Measurements from ENCODE around the gene FBXW5. TPM values are rescaled to one million over a fixed set of nuclear protein-coding genes. Genes with fewer than 3 reads are reported as not detected.

Gene FBXW5
- total RNA-seq, 2 donors from 2014 or later, result 162 to 174 TPM

DNA sequence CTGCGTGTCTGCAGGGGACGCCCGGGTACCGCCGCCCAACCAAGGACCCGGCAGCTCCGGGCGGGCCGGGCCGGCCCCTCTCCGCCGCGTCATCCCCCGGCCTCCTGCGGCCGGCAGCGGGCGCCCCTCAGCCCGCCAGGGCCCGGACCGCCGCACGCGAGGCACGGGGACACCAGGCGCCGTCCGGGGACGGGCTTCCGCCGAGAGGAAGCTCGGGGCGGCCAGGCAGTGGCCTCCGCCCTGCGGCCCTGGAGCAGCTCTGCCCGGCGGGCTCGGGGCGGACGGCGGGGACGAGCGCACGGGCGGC, 373 bp downstream of the FBXW5 start:
- peak overlapping the region; percentile 84 to 93 for H3K9ac ChIP-seq (ENCODE audit: low read depth in 2 of 2, low read length in 2 of 2)
- H3K4me1 ChIP-seq, result peaks cover 10% of the 10 kb centered on the region
- no peaks in the 10 kb centered on the region for H3K9me3 ChIP-seq
- H3K27me3 ChIP-seq, result no peaks in the 10 kb centered on the region
- H3K36me3 ChIP-seq, result peaks cover 26% of the 10 kb centered on the region
- intact Hi-C loops (cut with DNase I), result loop anchor here (2.0 kb wide), 1 partner anchor 85 kb away; the partner anchor contains the start of gene ABCA2
- DNase-seq, result no peak
- TF ChIP-seq CTCF (IDR thresholded peaks at IDR 0.05), result no peak
- H3K4me3 ChIP-seq, result peak overlapping the region; percentile 99
- peak overlapping the region; percentile 87 for H3K27ac ChIP-seq

DNA sequence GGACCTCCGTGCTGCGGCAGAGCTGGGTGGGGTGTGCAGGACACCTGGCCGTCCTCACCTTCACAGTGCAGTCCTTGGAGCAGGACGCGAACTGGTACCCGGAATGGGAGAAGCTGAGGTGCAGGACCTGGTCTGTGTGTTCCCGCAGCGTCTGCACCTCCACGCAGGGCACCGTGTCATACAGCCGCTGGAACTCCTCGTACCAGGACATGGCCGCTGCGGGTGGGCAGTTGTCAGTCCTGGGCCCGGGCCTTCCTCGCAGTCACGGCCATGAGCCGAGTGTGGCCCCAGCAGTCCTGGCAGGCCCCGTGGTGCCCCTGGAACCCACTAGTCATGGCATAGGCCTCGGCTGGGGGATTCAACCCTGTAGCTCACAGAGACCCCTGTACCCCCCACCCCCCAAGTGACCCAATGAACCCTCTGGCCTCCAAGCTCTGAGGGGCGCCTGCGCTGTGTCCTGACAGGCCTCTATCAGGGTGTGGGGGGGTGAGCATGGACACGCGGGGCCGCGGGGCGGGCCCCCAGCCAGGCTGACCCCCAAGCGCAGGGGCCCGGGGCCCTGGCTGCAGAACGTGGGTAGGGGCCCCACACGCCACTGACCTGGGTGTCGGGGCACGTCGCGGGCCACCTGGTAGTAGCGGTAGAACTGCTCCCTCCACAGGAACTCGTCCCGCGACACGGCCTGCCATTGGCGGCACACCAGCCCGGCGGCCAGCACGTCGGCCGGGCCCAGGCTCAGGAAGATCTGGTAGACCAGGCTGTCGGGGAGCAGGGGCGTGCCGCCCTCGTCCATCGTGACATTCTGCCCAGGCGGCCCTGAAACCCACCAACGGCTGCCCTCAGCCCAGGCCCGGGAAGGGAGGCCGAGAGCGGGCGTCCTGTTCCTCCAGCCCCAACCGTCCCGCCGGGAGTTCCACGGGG, 987 bp downstream of the FBXW5 start:
- H3K27me3 ChIP-seq, result no peaks in the 10 kb centered on the region
- peak overlapping the region; percentile 84 to 93 for H3K9ac ChIP-seq (ENCODE audit: low read depth in 2 of 2, low read length in 2 of 2)
- intact Hi-C loops (cut with DNase I), result loop anchor here (2.0 kb wide), 1 partner anchor 85 kb away; the partner anchor contains the start of gene ABCA2
- no peaks in the 10 kb centered on the region for H3K9me3 ChIP-seq
- peak overlapping the region; percentile 99 for H3K4me3 ChIP-seq
- peaks cover 10% of the 10 kb centered on the region for H3K4me1 ChIP-seq
- TF ChIP-seq CTCF (IDR thresholded peaks at IDR 0.05), result no peak
- peak; percentile 48 for DNase-seq
- peaks cover 26% of the 10 kb centered on the region for H3K36me3 ChIP-seq
- peak overlapping the region; percentile 87 for H3K27ac ChIP-seq

- Histone ChIP-seq H3K9ac (ENCODE audit: low read depth in 2 of 2, low read length in 2 of 2) (peak overlapping the region in 1 of 2 donors; percentile 93), H3K4me3 (peak overlapping the region; percentile 99), H3K4me1 (peaks cover 7% of the 10 kb centered on the region), H3K9me3 (no peaks in the 10 kb centered on the region), H3K27me3 (no peaks in the 10 kb centered on the region), H3K27ac (no peak overlapping the region), H3K36me3 (peaks cover 26% of the 10 kb centered on the region)
- TF ChIP-seq CTCF (IDR thresholded peaks at IDR 0.05), result no peak
- intact Hi-C loops (cut with DNase I), result no loop called here
- DNase-seq, result no peak
Measured at GRCh38 chr9:136942881-136943230, 1.7 kb downstream of the FBXW5 start.

- Histone ChIP-seq H3K27ac (no peak overlapping the region), H3K27me3 (no peaks in the 10 kb centered on the region), H3K9me3 (no peaks in the 10 kb centered on the region), H3K36me3 (peaks cover 26% of the 10 kb centered on the region), H3K4me3 (no peak overlapping the region), H3K4me1 (peaks cover 5% of the 10 kb centered on the region), H3K9ac (ENCODE audit: low read depth in 2 of 2, low read length in 2 of 2) (no peak overlapping the region)
- DNase-seq, result no peak
- TF ChIP-seq CTCF (IDR thresholded peaks at IDR 0.05), result no peak
- intact Hi-C loops (cut with DNase I), result no loop called here
Measured at GRCh38 chr9:136942112-136942880, 2.2 kb downstream of the FBXW5 start.

- H3K9ac ChIP-seq (ENCODE audit: low read depth in 2 of 2, low read length in 2 of 2), result no peak overlapping the region
- H3K27ac ChIP-seq, result no peak overlapping the region
- TF ChIP-seq CTCF (IDR thresholded peaks at IDR 0.05), result no peak
- peaks cover 5% of the 10 kb centered on the region for H3K4me1 ChIP-seq
- H3K9me3 ChIP-seq, result no peaks in the 10 kb centered on the region
- H3K4me3 ChIP-seq, result no peak overlapping the region
- intact Hi-C loops (cut with DNase I), result no loop called here
- no peaks in the 10 kb centered on the region for H3K27me3 ChIP-seq
- H3K36me3 ChIP-seq, result peaks cover 26% of the 10 kb centered on the region
- DNase-seq, result no peak
Measured at GRCh38 chr9:136941231-136942111, 3.1 kb downstream of the FBXW5 start.
